Measurements from ENCODE around the gene EIF4G3. TPM values are rescaled to one million over a fixed set of nuclear protein-coding genes. Genes with fewer than 3 reads are reported as not detected.
"Not testable (repeated sequence)": the region's sequence is repeated elsewhere in the genome, so short reads cannot be mapped to it uniquely, and the experiment has no call there.

Gene EIF4G3
- total RNA-seq, 1 donor from 2014 or later = 33.9 TPM

- H3K27ac ChIP-seq (replicated peaks) = no peak overlapping the region
- intact Hi-C loops (cut with micrococcal nuclease) = no loop called here
Observed at GRCh38 chr1:20854529-20854928, 322.2 kb downstream of the EIF4G3 start.

GRCh38 chr1:20851791-20852190 lies 324.9 kb downstream of the EIF4G3 start:
- H3K36me3 ChIP-seq = peaks cover 85% of the 10 kb centered on the region
- H3K27ac ChIP-seq (replicated peaks); H3K4me1 ChIP-seq; intact Hi-C loops (cut with micrococcal nuclease); H3K27me3 ChIP-seq (ENCODE audit: low read depth); DNase-seq; H3K9me3 ChIP-seq (replicated peaks); H3K4me3 ChIP-seq: not testable (repeated sequence)

More at GRCh38 chr1:20854529-20854928, 322.2 kb downstream of the EIF4G3 start:
- TF ChIP-seq CTCF (IDR thresholded peaks at IDR 0.05; ENCODE audit: borderline replicate concordance) = no peak
- no peaks in the 10 kb centered on the region for H3K9me3 ChIP-seq (replicated peaks)
- no peaks in the 10 kb centered on the region for H3K4me1 ChIP-seq
- peaks cover 87% of the 10 kb centered on the region for H3K36me3 ChIP-seq
- H3K4me3 ChIP-seq = no peak overlapping the region
- no peaks in the 10 kb centered on the region for H3K27me3 ChIP-seq (ENCODE audit: low read depth)
- DNase-seq = no peak

GRCh38 chr1:20850021-20850420 lies 326.7 kb downstream of the EIF4G3 start:
- intact Hi-C loops (cut with micrococcal nuclease) = no loop called here
- no peak for TF ChIP-seq CTCF (IDR thresholded peaks at IDR 0.05; ENCODE audit: borderline replicate concordance)
- peaks cover 74% of the 10 kb centered on the region for H3K36me3 ChIP-seq
- no peaks in the 10 kb centered on the region for H3K9me3 ChIP-seq (replicated peaks)
- no peaks in the 10 kb centered on the region for H3K4me1 ChIP-seq
- no peak for DNase-seq
- H3K27ac ChIP-seq (replicated peaks) = no peak overlapping the region
- H3K4me3 ChIP-seq = no peak overlapping the region
- no peaks in the 10 kb centered on the region for H3K27me3 ChIP-seq (ENCODE audit: low read depth)

GRCh38 chr1:20849100-20849499 lies 327.6 kb downstream of the EIF4G3 start:
- Histone ChIP-seq H3K4me1 (no peaks in the 10 kb centered on the region), H3K4me3 (no peak overlapping the region), H3K27me3 (ENCODE audit: low read depth) (no peaks in the 10 kb centered on the region), H3K9me3 (replicated peaks) (no peaks in the 10 kb centered on the region), H3K27ac (replicated peaks) (no peak overlapping the region), H3K36me3 (peaks cover 69% of the 10 kb centered on the region)
- intact Hi-C loops (cut with micrococcal nuclease) = no loop called here
- TF ChIP-seq CTCF (IDR thresholded peaks at IDR 0.05; ENCODE audit: borderline replicate concordance) = no peak
- DNase-seq = no peak

- Histone ChIP-seq H3K27me3 (ENCODE audit: low read depth) (no peaks in the 10 kb centered on the region), H3K9me3 (replicated peaks) (no peaks in the 10 kb centered on the region), H3K4me3 (no peak overlapping the region), H3K27ac (replicated peaks) (no peak overlapping the region), H3K4me1 (no peaks in the 10 kb centered on the region), H3K36me3 (peaks cover 59% of the 10 kb centered on the region)
- DNase-seq = no peak
- intact Hi-C loops (cut with micrococcal nuclease) = no loop called here
- TF ChIP-seq CTCF (IDR thresholded peaks at IDR 0.05; ENCODE audit: borderline replicate concordance) = no peak
Observed at GRCh38 chr1:20848162-20848561, 328.5 kb downstream of the EIF4G3 start.

- DNase-seq = no peak
- no peak overlapping the region for H3K27ac ChIP-seq (replicated peaks)
- H3K36me3 ChIP-seq = peaks cover 54% of the 10 kb centered on the region
- H3K9me3 ChIP-seq (replicated peaks) = no peaks in the 10 kb centered on the region
- H3K4me1 ChIP-seq = no peaks in the 10 kb centered on the region
- no peak for TF ChIP-seq CTCF (IDR thresholded peaks at IDR 0.05; ENCODE audit: borderline replicate concordance)
- intact Hi-C loops (cut with micrococcal nuclease) = no loop called here
- no peak overlapping the region for H3K4me3 ChIP-seq
- no peaks in the 10 kb centered on the region for H3K27me3 ChIP-seq (ENCODE audit: low read depth)
Observed at GRCh38 chr1:20847611-20848080, 329.1 kb downstream of the EIF4G3 start.
